ENCODE results near the gene SLC30A3.

The SLC30A3 gene

DNA sequence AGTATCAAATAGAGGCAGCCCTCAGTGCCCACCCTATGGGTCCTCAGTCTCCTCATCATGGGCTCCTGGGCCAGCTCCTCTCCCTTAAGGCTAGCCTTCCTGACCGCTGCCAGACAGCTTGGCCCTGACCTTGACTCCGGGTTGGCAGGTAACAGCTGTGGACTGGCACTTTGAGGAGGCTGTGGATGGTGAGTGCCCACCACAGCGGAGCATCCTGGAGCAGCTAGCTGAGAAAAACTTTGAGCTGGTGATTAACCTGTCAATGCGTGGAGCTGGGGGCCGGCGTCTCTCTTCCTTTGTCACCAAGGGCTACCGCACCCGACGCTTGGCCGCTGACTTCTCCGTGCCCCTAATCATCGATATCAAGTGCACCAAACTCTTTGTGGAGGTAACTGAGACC, 26.7 kb downstream of the SLC30A3 start:
- no peak overlapping the region for H3K4me3 ChIP-seq (ENCODE audit: low read depth, low read length)
- no peak for DNase-seq (ENCODE audit: low read depth)
- TF ChIP-seq, protein P1, sequence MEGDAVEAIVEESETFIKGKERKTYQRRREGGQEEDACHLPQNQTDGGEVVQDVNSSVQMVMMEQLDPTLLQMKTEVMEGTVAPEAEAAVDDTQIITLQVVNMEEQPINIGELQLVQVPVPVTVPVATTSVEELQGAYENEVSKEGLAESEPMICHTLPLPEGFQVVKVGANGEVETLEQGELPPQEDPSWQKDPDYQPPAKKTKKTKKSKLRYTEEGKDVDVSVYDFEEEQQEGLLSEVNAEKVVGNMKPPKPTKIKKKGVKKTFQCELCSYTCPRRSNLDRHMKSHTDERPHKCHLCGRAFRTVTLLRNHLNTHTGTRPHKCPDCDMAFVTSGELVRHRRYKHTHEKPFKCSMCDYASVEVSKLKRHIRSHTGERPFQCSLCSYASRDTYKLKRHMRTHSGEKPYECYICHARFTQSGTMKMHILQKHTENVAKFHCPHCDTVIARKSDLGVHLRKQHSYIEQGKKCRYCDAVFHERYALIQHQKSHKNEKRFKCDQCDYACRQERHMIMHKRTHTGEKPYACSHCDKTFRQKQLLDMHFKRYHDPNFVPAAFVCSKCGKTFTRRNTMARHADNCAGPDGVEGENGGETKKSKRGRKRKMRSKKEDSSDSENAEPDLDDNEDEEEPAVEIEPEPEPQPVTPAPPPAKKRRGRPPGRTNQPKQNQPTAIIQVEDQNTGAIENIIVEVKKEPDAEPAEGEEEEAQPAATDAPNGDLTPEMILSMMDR (IDR thresholded peaks at IDR 0.05; ENCODE audit: insufficient read depth, low read depth, low read length, missing control alignments), result no peak

DNA sequence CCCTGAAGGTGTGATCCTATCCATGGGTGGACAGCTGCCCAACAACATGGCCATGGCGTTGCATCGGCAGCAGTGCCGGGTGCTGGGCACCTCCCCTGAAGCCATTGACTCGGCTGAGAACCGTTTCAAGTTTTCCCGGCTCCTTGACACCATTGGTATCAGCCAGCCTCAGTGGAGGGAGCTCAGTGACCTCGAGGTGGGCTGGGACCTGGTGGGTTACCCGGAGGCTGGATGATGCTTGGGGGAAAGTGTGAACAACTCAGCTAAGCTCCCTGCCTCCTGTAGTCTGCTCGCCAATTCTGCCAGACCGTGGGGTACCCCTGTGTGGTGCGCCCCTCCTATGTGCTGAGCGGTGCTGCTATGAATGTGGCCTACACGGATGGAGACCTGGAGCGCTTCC, 29.5 kb downstream of the SLC30A3 start:
- DNase-seq (ENCODE audit: low read depth), result no peak
- H3K4me3 ChIP-seq (ENCODE audit: low read depth, low read length), result no peak overlapping the region
- TF ChIP-seq, protein P1 (IDR thresholded peaks at IDR 0.05; ENCODE audit: insufficient read depth, low read depth, low read length, missing control alignments), result no peak

DNA sequence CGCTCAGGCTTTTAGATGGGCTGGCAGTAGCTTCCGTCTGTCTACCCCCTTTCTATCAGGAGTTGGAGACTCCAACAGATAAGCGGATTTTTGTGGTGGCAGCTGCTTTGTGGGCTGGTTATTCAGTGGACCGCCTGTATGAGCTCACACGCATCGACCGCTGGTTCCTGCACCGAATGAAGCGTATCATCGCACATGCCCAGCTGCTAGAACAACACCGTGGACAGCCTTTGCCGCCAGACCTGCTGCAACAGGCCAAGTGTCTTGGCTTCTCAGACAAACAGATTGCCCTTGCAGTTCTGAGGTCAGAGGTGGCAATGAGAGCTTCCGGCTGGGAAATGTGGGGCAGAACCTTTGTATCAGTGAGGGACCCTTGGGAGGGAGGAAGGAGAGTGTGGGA, 30.9 kb downstream of the SLC30A3 start:
- TF ChIP-seq, protein P1 (IDR thresholded peaks at IDR 0.05; ENCODE audit: insufficient read depth, low read depth, low read length, missing control alignments), result no peak
- DNase-seq (ENCODE audit: low read depth), result no peak
- no peak overlapping the region for H3K4me3 ChIP-seq (ENCODE audit: low read depth, low read length)

DNA sequence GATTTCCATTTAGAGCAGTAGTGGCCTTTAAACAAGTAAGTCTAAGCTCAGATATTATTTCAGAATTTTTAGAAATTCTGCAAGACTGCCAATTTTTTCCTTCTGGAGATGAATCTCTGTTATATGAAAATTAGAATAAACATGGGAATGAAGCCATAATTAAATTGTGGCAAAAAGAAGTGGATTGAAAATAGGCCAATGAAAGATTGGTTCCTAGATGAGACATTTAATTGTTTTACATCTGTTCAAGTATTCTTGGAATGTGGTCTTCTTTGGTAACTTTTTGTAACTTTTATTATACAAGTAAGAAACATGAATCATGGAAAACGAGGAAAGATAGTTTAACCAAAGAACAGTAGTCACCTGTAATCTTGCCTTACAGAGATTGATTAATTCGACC, 35.3 kb downstream of the SLC30A3 start:
- no peak for DNase-seq (ENCODE audit: low read depth)
- H3K4me3 ChIP-seq (ENCODE audit: low read depth, low read length), result no peak overlapping the region
- TF ChIP-seq, protein P1 (IDR thresholded peaks at IDR 0.05; ENCODE audit: insufficient read depth, low read depth, low read length, missing control alignments), result no peak

DNA sequence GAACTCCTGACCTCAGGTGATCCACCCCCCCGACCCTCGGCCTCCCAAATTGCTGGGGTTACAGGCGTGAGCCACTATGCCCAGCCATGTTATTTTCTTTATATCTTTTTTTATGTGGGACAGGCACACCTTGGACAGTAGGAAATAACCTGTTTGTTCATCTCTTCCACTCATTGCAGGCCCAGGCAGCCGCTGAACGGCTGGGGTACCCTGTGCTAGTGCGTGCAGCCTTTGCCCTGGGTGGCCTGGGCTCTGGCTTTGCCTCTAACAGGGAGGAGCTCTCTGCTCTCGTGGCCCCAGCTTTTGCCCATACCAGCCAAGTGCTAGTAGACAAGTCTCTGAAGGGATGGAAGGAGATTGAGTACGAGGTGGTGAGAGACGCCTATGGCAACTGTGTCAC, 37.3 kb downstream of the SLC30A3 start:
- TF ChIP-seq, protein P1 (IDR thresholded peaks at IDR 0.05; ENCODE audit: insufficient read depth, low read depth, low read length, missing control alignments), result no peak
- no peak for DNase-seq (ENCODE audit: low read depth)
- H3K4me3 ChIP-seq (ENCODE audit: low read depth, low read length), result no peak overlapping the region

DNA sequence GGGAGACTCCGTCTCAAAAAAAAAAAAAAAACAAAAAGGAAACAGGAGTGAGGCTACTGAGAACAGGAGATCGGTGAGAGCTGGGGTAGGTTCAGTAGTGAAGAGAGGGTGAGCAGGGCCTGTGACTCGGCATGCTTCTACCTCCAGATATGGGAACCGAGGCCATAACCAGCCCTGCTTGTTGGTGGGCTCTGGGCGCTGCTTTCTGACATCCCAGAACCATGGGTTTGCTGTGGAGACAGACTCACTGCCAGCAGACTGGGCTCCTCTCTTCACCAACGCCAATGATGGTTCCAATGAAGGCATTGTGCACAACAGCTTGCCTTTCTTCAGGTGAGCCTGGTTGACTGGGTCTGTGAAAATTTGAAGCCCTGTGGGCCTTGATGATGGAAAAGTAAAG, 39.4 kb downstream of the SLC30A3 start:
- TF ChIP-seq, protein P1 (IDR thresholded peaks at IDR 0.05; ENCODE audit: insufficient read depth, low read depth, low read length, missing control alignments), result no peak
- DNase-seq (ENCODE audit: low read depth), result no peak
- H3K4me3 ChIP-seq (ENCODE audit: low read depth, low read length), result no peak overlapping the region

DNA sequence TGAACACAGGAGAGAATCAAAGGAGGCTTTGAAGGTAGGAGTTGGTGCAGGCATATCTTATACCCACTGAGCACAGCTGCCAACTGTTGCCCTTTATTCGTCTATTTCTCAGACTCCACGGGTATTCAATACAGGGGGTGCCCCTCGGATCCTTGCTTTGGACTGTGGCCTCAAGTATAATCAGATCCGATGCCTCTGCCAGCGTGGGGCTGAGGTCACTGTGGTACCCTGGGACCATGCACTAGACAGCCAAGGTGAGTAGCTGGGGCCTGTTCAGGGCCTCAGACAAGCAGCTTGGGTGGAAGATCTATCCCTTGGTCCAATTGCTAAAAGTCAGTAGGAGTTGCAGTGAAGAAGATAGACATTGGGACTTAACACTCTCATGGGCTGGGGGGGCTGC, 40.4 kb downstream of the SLC30A3 start:
- no peak overlapping the region for H3K4me3 ChIP-seq (ENCODE audit: low read depth, low read length)
- TF ChIP-seq, protein P1 (IDR thresholded peaks at IDR 0.05; ENCODE audit: insufficient read depth, low read depth, low read length, missing control alignments), result no peak
- no peak for DNase-seq (ENCODE audit: low read depth)
